DND-41 (cell line): ENCODE measurements around the gene GOLGA3.
"Not testable (repeated sequence)": the region's sequence is repeated elsewhere in the genome, so short reads cannot be mapped to it uniquely, and the experiment has no call there.

Source experiments
- ATAC-seq: fragments of 200-7000 bp; cut with Tn5 transposase; 3 replicates; pipeline ENCODE4 v1.9.1; 2021; ENCODE audit warnings: low read depth; ENCODE audit not compliant: insufficient read depth
- DNase-seq: peaks from one replicate; pipeline ENCODE4 v3.0.0-alpha.2; 2020
- H2AFZ ChIP-seq: 2 replicates; pipeline ENCODE4 v1.6.0; 2012; ENCODE audit warnings: low read depth, low read length
- H3K27ac ChIP-seq: 2 replicates; pipeline ENCODE4 v1.5.1; 2012; ENCODE audit warnings: low read length, inconsistent platforms
- H3K27me3 ChIP-seq: fragments of 200-600 bp; sonication (generic); 2 replicates; pipeline ENCODE4 v1.6.0; 2012; ENCODE audit warnings: low read length, mild to moderate bottlenecking, inconsistent platforms; ENCODE audit not compliant: insufficient read depth, poor library complexity
- H3K36me3 ChIP-seq: 2 replicates; pipeline ENCODE4 v1.5.1; 2012; ENCODE audit warnings: low read length, inconsistent platforms; ENCODE audit not compliant: insufficient read depth
- H3K4me1 ChIP-seq: 2 replicates; pipeline ENCODE4 v1.5.1; 2012; ENCODE audit warnings: mild to moderate bottlenecking, low read length; ENCODE audit not compliant: insufficient read depth
- H3K4me2 ChIP-seq: 2 replicates; pipeline ENCODE4 v1.6.0; 2012; ENCODE audit warnings: mild to moderate bottlenecking, moderate library complexity, low read length, inconsistent platforms; ENCODE audit not compliant: insufficient read depth
- H3K4me3 ChIP-seq, 2 experiments: fragments of 200-600 bp in 1 of 2; shearing (Covaris generic) in 1 of 2; 2 replicates each; pipeline ENCODE4 v1.5.1; 2012 to 2016; ENCODE audit warnings: inconsistent platforms in 2 of 2, low read length in 2 of 2, mild to moderate bottlenecking in 2 of 2, low read depth in 1 of 2, moderate library complexity in 1 of 2
- H3K79me2 ChIP-seq: 2 replicates; pipeline ENCODE4 v1.6.0; 2012; ENCODE audit warnings: low read length, inconsistent platforms; ENCODE audit not compliant: insufficient read depth
- H3K9ac ChIP-seq: 2 replicates; pipeline ENCODE4 v1.6.0; 2012; ENCODE audit warnings: low read depth, mild to moderate bottlenecking, inconsistent platforms, low read length, moderate library complexity
- H3K9me3 ChIP-seq: 2 replicates; pipeline ENCODE4 v1.5.1; 2012; ENCODE audit warnings: low read length, moderate library complexity, mild to moderate bottlenecking, inconsistent platforms; ENCODE audit not compliant: insufficient read depth, severe bottlenecking
- H4K20me1 ChIP-seq: 2 replicates; pipeline ENCODE4 v1.6.0; 2012; ENCODE audit warnings: low read length; ENCODE audit not compliant: insufficient read depth
- CTCF ChIP-seq: IDR thresholded peaks from 2 replicates; pipeline ENCODE4 v1.5.1; 2012; ENCODE audit warnings: borderline replicate concordance, low read length, moderate library complexity, mild to moderate bottlenecking; ENCODE audit not compliant: poor library complexity, severe bottlenecking; ENCODE audit errors: extremely low read depth
- EZH2 ChIP-seq: IDR thresholded peaks from 3 replicates; pipeline ENCODE4 v1.6.1; 2012; ENCODE audit warnings: borderline replicate concordance, low read depth, mild to moderate bottlenecking, moderate library complexity, low read length, inconsistent platforms; ENCODE audit not compliant: severe bottlenecking

Gene GOLGA3

GRCh38 chr12:132813443-132813842 lies 15.2 kb downstream of the GOLGA3 start:
- no peak for DNase-seq

GRCh38 chr12:132812631-132813305 lies 15.9 kb downstream of the GOLGA3 start:
- peaks cover 3% of the 10 kb centered on the region; the same call in 1 of the 2 replicates for H4K20me1 ChIP-seq
- no peak overlapping the region for H2AFZ ChIP-seq
- no peak overlapping the region for H3K4me3 ChIP-seq
- H3K27ac ChIP-seq, result no peak overlapping the region
- peaks cover 71% of the 10 kb centered on the region for H3K36me3 ChIP-seq
- H3K9me3 ChIP-seq, result no peaks in the 10 kb centered on the region
- no peak overlapping the region for H3K9ac ChIP-seq
- H3K79me2 ChIP-seq, result peaks cover 2% of the 10 kb centered on the region; the same call in 1 of the 2 replicates
- no peak for TF ChIP-seq EZH2
- no peak for TF ChIP-seq CTCF
- H3K27me3 ChIP-seq, result no peaks in the 10 kb centered on the region
- DNase-seq (no peak), ATAC-seq (no peak)
- H3K4me1 ChIP-seq, result no peaks in the 10 kb centered on the region
- H3K4me2 ChIP-seq, result no peak overlapping the region

More at GRCh38 chr12:132813443-132813842, 15.2 kb downstream of the GOLGA3 start:
- peaks cover 70% of the 10 kb centered on the region for H3K36me3 ChIP-seq
- no peaks in the 10 kb centered on the region for H3K9me3 ChIP-seq
- no peaks in the 10 kb centered on the region for H3K27me3 ChIP-seq
- H3K4me1 ChIP-seq, result no peaks in the 10 kb centered on the region
- TF ChIP-seq CTCF, result no peak
- no peak for TF ChIP-seq EZH2
- H3K4me3 ChIP-seq, result no peak overlapping the region
- ATAC-seq, result no peak
- H3K9ac ChIP-seq, result no peak overlapping the region
- no peak overlapping the region for H3K27ac ChIP-seq
- no peak overlapping the region for H3K4me2 ChIP-seq
- H4K20me1 ChIP-seq, result peaks cover 4% of the 10 kb centered on the region; the same call in 1 of the 2 replicates
- H2AFZ ChIP-seq, result no peak overlapping the region
- no peaks in the 10 kb centered on the region for H3K79me2 ChIP-seq

- H3K4me2 ChIP-seq, H3K27ac ChIP-seq, H3K4me3 ChIP-seq, H3K9ac ChIP-seq, ATAC-seq, H2AFZ ChIP-seq, H3K9me3 ChIP-seq, H3K4me1 ChIP-seq, H3K27me3 ChIP-seq: not testable (repeated sequence)
- Histone ChIP-seq H3K79me2 (peaks cover 12% of the 10 kb centered on the region; the same call in 1 of the 2 replicates), H4K20me1 (peaks cover 14% of the 10 kb centered on the region), H3K36me3 (peaks cover 73% of the 10 kb centered on the region)
- peak; percentile 39 for DNase-seq
- TF ChIP-seq CTCF, result peak; percentile 50
These were observed 19.3 kb downstream of the GOLGA3 start for GRCh38 chr12:132809391-132809790.
